IMR-90 (cell line): ENCODE data around the gene SELENOT. TPM values are rescaled to one million over a fixed set of nuclear protein-coding genes. Genes with fewer than 3 reads are reported as not detected.

Experiments used
- ATAC-seq: fragments of 200-7000 bp; cut with Tn5 transposase; 2 replicates; pipeline ENCODE4 v1.9.1; 2020; ENCODE audit warnings: low read depth, mild to moderate bottlenecking, moderate library complexity
- BruUV-seq: library from RNA; stranded (reverse); fragments of 400-500 nt; replicated peaks from 2 replicates; lab custom pipeline; 2021; lab: Mats Ljungman, UMichigan
- CTCF ChIA-PET: fragments of 300-600 bp; formaldehyde crosslinking; extraction: SDS; loops from one replicate; lab custom pipeline; 2021; ENCODE audit warnings: antibody characterized with exemption; lab: Yijun Ruan, JAX
- POLR2A ChIA-PET: fragments of 300-600 bp; sonication (Branson Sonifier 250); formaldehyde crosslinking; loops from one replicate; lab custom pipeline; 2022; ENCODE audit warnings: antibody characterized with exemption; ENCODE audit not compliant: unreplicated experiment; lab: Charles Lee
- DNase-seq: peaks from one replicate; pipeline ENCODE4 v3.0.0; 2013
- H2AFZ ChIP-seq: replicated peaks from 2 replicates; pipeline ENCODE3; 2013; ENCODE audit warnings: low read length, mild to moderate bottlenecking; ENCODE audit not compliant: poor library complexity
- H2AK5ac ChIP-seq: 2 replicates; pipeline ENCODE4 v1.6.1; 2013; ENCODE audit warnings: low read depth, low read length, inconsistent platforms
- H2AK9ac ChIP-seq: replicated peaks from 2 replicates; pipeline ENCODE3; 2013; ENCODE audit warnings: mild to moderate bottlenecking, low read depth, low read length, moderate library complexity; ENCODE audit not compliant: poor library complexity
- H2BK120ac ChIP-seq: 2 replicates; pipeline ENCODE4 v1.6.1; 2013; ENCODE audit warnings: low read depth, low read length, inconsistent platforms
- H2BK15ac ChIP-seq: 3 replicates; pipeline ENCODE4 v1.6.1; 2013; ENCODE audit warnings: low read depth, low read length, inconsistent platforms
- H2BK20ac ChIP-seq: 2 replicates; pipeline ENCODE4 v1.6.1; 2013; ENCODE audit warnings: low read depth, mild to moderate bottlenecking, inconsistent platforms, low read length, moderate library complexity
- H2BK5ac ChIP-seq: 2 replicates; pipeline ENCODE4 v1.6.1; 2013; ENCODE audit warnings: mild to moderate bottlenecking, low read depth, low read length, inconsistent platforms; ENCODE audit not compliant: poor library complexity, severe bottlenecking
- H3K14ac ChIP-seq: replicated peaks from 2 replicates; pipeline ENCODE4 v1.6.1; 2013; ENCODE audit warnings: low read depth, low read length, inconsistent platforms
- H3K18ac ChIP-seq: 2 replicates; pipeline ENCODE4 v1.6.1; 2013; ENCODE audit warnings: low read depth, low read length, control low read depth
- H3K23ac ChIP-seq: 2 replicates; pipeline ENCODE4 v1.6.1; 2013; ENCODE audit warnings: low read depth, low read length, inconsistent platforms
- H3K27ac ChIP-seq: 2 replicates; pipeline ENCODE4 v1.5.1; 2013; ENCODE audit warnings: mild to moderate bottlenecking, control low read depth, low read length; ENCODE audit not compliant: insufficient read depth
- H3K27me3 ChIP-seq: 2 replicates; pipeline ENCODE4 v1.6.1; 2013; ENCODE audit warnings: low read length; ENCODE audit not compliant: control insufficient read depth, insufficient read depth
- H3K36me3 ChIP-seq: 2 replicates; pipeline ENCODE4 v1.6.1; 2013; ENCODE audit warnings: low read length, mixed read lengths; ENCODE audit not compliant: control insufficient read depth, insufficient read depth
- H3K4ac ChIP-seq: 2 replicates; pipeline ENCODE4 v1.6.1; 2013; ENCODE audit warnings: low read depth, low read length, inconsistent platforms
- H3K4me1 ChIP-seq: 2 replicates; pipeline ENCODE4 v1.6.1; 2013; ENCODE audit warnings: low read length, mixed read lengths; ENCODE audit not compliant: control insufficient read depth, insufficient read depth
- H3K4me2 ChIP-seq: 2 replicates; pipeline ENCODE4 v1.6.1; 2013; ENCODE audit warnings: low read depth, mild to moderate bottlenecking, control low read depth, low read length, moderate library complexity
- H3K4me3 ChIP-seq: 2 replicates; pipeline ENCODE4 v1.5.1; 2013; ENCODE audit warnings: low read depth, mild to moderate bottlenecking, control low read depth, low read length, moderate library complexity; ENCODE audit not compliant: insufficient read depth
- H3K56ac ChIP-seq: 2 replicates; pipeline ENCODE4 v1.6.1; 2013; ENCODE audit warnings: low read length, inconsistent platforms; ENCODE audit not compliant: insufficient read depth; ENCODE audit errors: extremely low read depth
- H3K79me1 ChIP-seq, 2 experiments: 2 replicates each; pipeline ENCODE4 v1.6.1; 2013; ENCODE audit warnings: low read length in 2 of 2, inconsistent platforms in 1 of 2, low read depth in 1 of 2
- H3K9ac ChIP-seq: 2 replicates; pipeline ENCODE4 v1.6.1; 2013; ENCODE audit warnings: low read depth, low read length, control low read depth
- H3K9me1 ChIP-seq: 2 replicates; pipeline ENCODE4 v1.6.1; 2013; ENCODE audit warnings: low read length, inconsistent platforms; ENCODE audit not compliant: insufficient read depth
- H3K9me3 ChIP-seq: 2 replicates; pipeline ENCODE4 v1.6.1; 2013; ENCODE audit warnings: low read length; ENCODE audit not compliant: control insufficient read depth, insufficient read depth
- H4K20me1 ChIP-seq: 2 replicates; pipeline ENCODE4 v1.6.1; 2013; ENCODE audit warnings: low read length, inconsistent platforms; ENCODE audit not compliant: insufficient read depth
- H4K5ac ChIP-seq: 2 replicates; pipeline ENCODE4 v1.6.1; 2013; ENCODE audit warnings: mild to moderate bottlenecking, low read depth, low read length, control low read depth
- H4K8ac ChIP-seq, 2 experiments: 2 replicates each; pipeline ENCODE4 v1.6.1; 2013; ENCODE audit warnings: low read depth in 2 of 2, low read length in 2 of 2, control low read depth in 1 of 2, inconsistent platforms in 1 of 2
- H4K91ac ChIP-seq: 2 replicates; pipeline ENCODE4 v1.6.1; 2013; ENCODE audit warnings: low read depth, low read length, inconsistent platforms; ENCODE audit not compliant: insufficient read depth
- CEBPB ChIP-seq: IDR thresholded peaks from 2 replicates; pipeline ENCODE4 v1.6.1; 2012; ENCODE audit warnings: low read depth, low read length, improper control_type of control experiment
- CTCF ChIP-seq: conservative IDR thresholded peaks from 2 replicates; pipeline ENCODE4 v1.5.1; 2012; ENCODE audit warnings: mild to moderate bottlenecking, low read depth, low read length, improper control_type of control experiment
- MAZ ChIP-seq: IDR thresholded peaks from 2 replicates; pipeline ENCODE4 v1.6.1; 2012; ENCODE audit warnings: low read depth, mild to moderate bottlenecking, low read length, improper control_type of control experiment, moderate library complexity, borderline replicate concordance
- MXI1 ChIP-seq: IDR thresholded peaks from 2 replicates; pipeline ENCODE4 v1.6.1; 2012; ENCODE audit warnings: low read depth, mild to moderate bottlenecking, low read length, moderate library complexity, borderline replicate concordance
- POLR2A ChIP-seq: IDR thresholded peaks from 2 replicates; pipeline ENCODE4 v1.6.1; 2012; ENCODE audit warnings: mild to moderate bottlenecking, low read depth, low read length
- RAD21 ChIP-seq: IDR thresholded peaks from 2 replicates; pipeline ENCODE4 v1.6.1; 2012; ENCODE audit warnings: low read length, improper control_type of control experiment
- RFX5 ChIP-seq: IDR thresholded peaks from 2 replicates; pipeline ENCODE4 v1.8.0; 2012; ENCODE audit warnings: low read depth, mild to moderate bottlenecking, low read length, moderate library complexity
- SMC3 ChIP-seq: fragments of 150-350 bp; IDR thresholded peaks from 2 replicates; pipeline ENCODE4 v1.6.1; 2016; ENCODE audit warnings: low read depth, mild to moderate bottlenecking, antibody characterized with exemption, low read length, moderate library complexity
- WGBS, 2 experiments: methylation state at CpG; one replicate each; pipeline versions ENCODE4 v1.1.5 to v1.1.7; 2013; ENCODE audit warnings: missing lambda C conversion rate in 2 of 2; ENCODE audit not compliant: insufficient read length in 1 of 2; ENCODE audit errors: extremely low coverage in 2 of 2; 5-methylcytosine and 5-hydroxymethylcytosine counted together
- dilution Hi-C: fragments of 300-500 bp; cut with HindIII; formaldehyde crosslinking; loops from one replicate; pipeline ENCODE4 v1.14.3; 2018; ENCODE audit warnings: low sequenced_read_pairs; ENCODE audit not compliant: unreplicated experiment
- in situ Hi-C: fragments of 300-500 bp; cut with MboI; formaldehyde crosslinking; loops from 3 replicates; pipeline ENCODE4 v1.14.3; 2019; ENCODE audit warnings: low sequenced_read_pairs, inconsistent platforms, mixed read lengths
- intact Hi-C: fragments of 100-400 bp; cut with micrococcal nuclease; formaldehyde crosslinking; loops from 2 replicates; pipeline ENCODE4 v1.10.0; 2022
- polyA plus RNA-seq, 3 experiments: library from polyadenylated mRNA; depleted of rRNA; stranded (reverse); fragments of >200 nt; gene quantifications; 2 replicates each; pipeline ENCODE4 v1.2.3, GENCODE V29; 2012; ENCODE audit warnings: low replicate concordance in 1 of 3
- total RNA-seq: library from RNA; depleted of rRNA; stranded (reverse); fragments of >200 nt; gene quantifications from 2 replicates; pipeline ENCODE4 v1.2.3, GENCODE V29; 2012

SELENOT gene
- total and polyA plus RNA-seq, 2 of the 4 experiments (the other 2 are of a cell fraction) = 365 to 415 TPM

DNA sequence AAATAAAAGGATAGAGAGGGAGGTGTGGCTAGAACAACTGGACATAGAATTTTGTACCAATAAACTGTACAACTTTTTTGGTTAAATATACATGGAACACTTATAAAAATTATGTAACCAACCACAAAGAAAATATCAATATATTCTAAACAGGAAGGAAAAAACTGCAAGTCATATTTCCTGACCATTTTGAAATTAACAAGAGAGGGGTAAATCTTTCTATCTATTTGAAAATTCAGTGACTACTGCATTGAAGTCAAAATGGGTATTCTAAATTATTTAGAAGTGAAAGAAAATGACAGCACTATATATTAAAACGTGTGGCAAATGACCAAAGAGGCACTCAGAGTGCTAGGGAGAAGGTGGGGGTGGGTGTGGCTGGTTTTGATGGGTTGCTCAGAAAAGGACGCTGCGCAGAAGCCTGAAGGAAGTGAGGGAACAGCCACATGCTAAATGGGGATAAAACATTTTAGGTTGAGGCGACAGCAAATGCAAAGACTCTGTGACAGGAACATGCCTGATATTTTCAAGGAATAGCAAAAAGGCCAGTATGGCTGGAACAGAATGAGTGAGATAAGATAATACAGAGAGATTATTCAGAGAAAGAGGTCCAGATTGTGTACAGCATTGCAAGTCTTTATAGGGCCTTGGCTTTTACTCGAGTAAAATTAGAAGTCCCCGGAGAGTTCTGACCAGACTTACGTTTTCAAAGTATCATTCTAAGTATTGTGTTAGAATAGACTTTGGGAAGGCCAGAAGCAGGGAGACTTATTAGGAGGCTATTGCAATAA, 59.5 kb downstream of the SELENOT start:
- H3K4me2 ChIP-seq = no peak overlapping the region
- H3K4ac ChIP-seq = no peak overlapping the region
- H3K36me3 ChIP-seq = no peaks in the 10 kb centered on the region
- DNase-seq (no peak), ATAC-seq (no peak)
- H4K8ac ChIP-seq = no peak overlapping the region
- no peak overlapping the region for H3K14ac ChIP-seq
- H2BK5ac ChIP-seq = no peak overlapping the region
- H3K9me3 ChIP-seq = no peaks in the 10 kb centered on the region
- H3K4me3 ChIP-seq = no peak overlapping the region
- in situ Hi-C loops (no loop called here), dilution Hi-C loops (no loop called here), intact Hi-C loops (no loop called here)
- ChIA-PET CTCF (no interaction called here), POLR2A (no interaction called here)
- no peak overlapping the region for H2BK15ac ChIP-seq
- no peak overlapping the region for H2AFZ ChIP-seq
- 77% methylated on average over 5 of the region's 7 CpGs; no CpG with 5 or more reads in 1 of the 2 experiments for WGBS, 2 experiments
- TF ChIP-seq MXI1 (no peak), CEBPB (no peak), CTCF (no peak), POLR2A (no peak), RFX5 (no peak), SMC3 (no peak), RAD21 (no peak), MAZ (no peak)
- no TSS peak for BruUV-seq
- H4K91ac ChIP-seq = no peak overlapping the region
- no peak overlapping the region for H2AK5ac ChIP-seq
- H3K9ac ChIP-seq = no peak overlapping the region
- no peak overlapping the region for H4K5ac ChIP-seq
- no peaks in the 10 kb centered on the region for H3K4me1 ChIP-seq
- no peaks in the 10 kb centered on the region for H3K79me1 ChIP-seq
- H2BK120ac ChIP-seq = no peak overlapping the region
- no peaks in the 10 kb centered on the region for H4K20me1 ChIP-seq
- H3K56ac ChIP-seq = no peak overlapping the region
- no peak overlapping the region for H3K23ac ChIP-seq
- peaks cover 12% of the 10 kb centered on the region for H3K27me3 ChIP-seq
- no peak overlapping the region for H2AK9ac ChIP-seq
- no peak overlapping the region for H2BK20ac ChIP-seq
- H3K27ac ChIP-seq = no peak overlapping the region
- no peaks in the 10 kb centered on the region for H3K9me1 ChIP-seq
- no peak overlapping the region for H3K18ac ChIP-seq
